Endothelial cell of umbilical vein (primary cell): ENCODE data around the gene RAB8B. TPM values are rescaled to one million over a fixed set of nuclear protein-coding genes. Genes with fewer than 3 reads are reported as not detected.
A peak's percentile ranks its signal among the peaks of the same experiment; 100 is the strongest.

Experiments used
- BruUV-seq: library from RNA; stranded (reverse); fragments of 400-500 nt; replicated peaks from 2 replicates; lab custom pipeline; 2021; lab: Mats Ljungman, UMichigan
- CTCF ChIA-PET: fragments of 300-600, 350-600 bp; sonication (Branson Sonifier 250); formaldehyde crosslinking; loops from one replicate; lab custom pipeline; 2021; ENCODE audit warnings: antibody characterized with exemption, inconsistent platforms; lab: Charles Lee
- POLR2A ChIA-PET: fragments of 300-600, 350-600 bp; sonication (Branson Sonifier 250); formaldehyde crosslinking; loops from one replicate; lab custom pipeline; 2021; ENCODE audit warnings: antibody characterized with exemption, inconsistent platforms; lab: Charles Lee
- DNase-seq: peaks from one replicate; pipeline ENCODE4 v3.0.0-alpha.2; 2011; ENCODE audit warnings: low read depth, low spot score
- FAIRE-seq: peaks from 2 replicates; lab custom pipeline; 2011; peaks lifted over from hg19 to GRCh38; lab: Jason Lieb, UNC
- H2AFZ ChIP-seq: 2 replicates; pipeline ENCODE4 v1.6.0; 2012; ENCODE audit warnings: low read depth, low read length, control low read depth, inconsistent platforms
- H3K27ac ChIP-seq: 2 replicates; pipeline ENCODE4 v1.5.1; 2011; ENCODE audit warnings: low read depth, mild to moderate bottlenecking, control low read depth, low read length, moderate library complexity; ENCODE audit not compliant: insufficient read depth
- H3K27me3 ChIP-seq, 2 experiments: 2 replicates each; pipeline versions ENCODE4 v1.6.0 to v1.6.1; 2011; ENCODE audit warnings: low read length in 2 of 2, mixed read lengths in 1 of 2; ENCODE audit not compliant: control insufficient read depth in 2 of 2, insufficient read depth in 2 of 2
- H3K36me3 ChIP-seq, 2 experiments: 2 replicates in 1 of 2; 3 replicates in 1 of 2; pipeline ENCODE4 v1.5.1; 2011; ENCODE audit warnings: low read length in 2 of 2, mild to moderate bottlenecking in 1 of 2, moderate library complexity in 1 of 2; ENCODE audit not compliant: control insufficient read depth in 2 of 2, insufficient read depth in 2 of 2; ENCODE audit errors: extremely low read depth in 1 of 2
- H3K4me1 ChIP-seq: 3 replicates; pipeline ENCODE4 v1.5.1; 2011; ENCODE audit warnings: mild to moderate bottlenecking, low read length; ENCODE audit not compliant: control insufficient read depth, insufficient read depth; ENCODE audit errors: extremely low read depth
- H3K4me2 ChIP-seq: 2 replicates; pipeline ENCODE4 v1.6.1; 2011; ENCODE audit warnings: low read length, control low read depth, mixed read lengths; ENCODE audit not compliant: insufficient read depth
- H3K4me3 ChIP-seq, 3 experiments: fragments of 200-600 bp in 1 of 3; sonication (generic), shearing (Covaris generic) in 1 of 3; replicated peaks in 1 of 3; 2 replicates each; pipeline ENCODE4 v1.5.1; 2011 to 2016; ENCODE audit warnings: control low read depth in 3 of 3, low read length in 3 of 3, mild to moderate bottlenecking in 2 of 3, inconsistent platforms in 1 of 3, low read depth in 1 of 3, moderate library complexity in 1 of 3; ENCODE audit not compliant: insufficient read depth in 1 of 3
- H3K79me2 ChIP-seq: 2 replicates; pipeline ENCODE4 v1.6.0; 2012; ENCODE audit warnings: low read length, inconsistent platforms; ENCODE audit not compliant: control insufficient read depth, insufficient read depth
- H3K9ac ChIP-seq: replicated peaks from 2 replicates; pipeline ENCODE3; 2011; ENCODE audit warnings: low read length, control low read depth; ENCODE audit not compliant: insufficient read depth; ENCODE audit errors: extremely low read depth
- H3K9me1 ChIP-seq: replicated peaks from 3 replicates; pipeline ENCODE4 v1.6.0; 2011; ENCODE audit warnings: mild to moderate bottlenecking, low read length; ENCODE audit not compliant: control insufficient read depth, insufficient read depth; ENCODE audit errors: extremely low read depth
- H3K9me3 ChIP-seq: replicated peaks from 2 replicates; pipeline ENCODE4 v1.5.1; 2012; ENCODE audit warnings: low read length, inconsistent platforms; ENCODE audit not compliant: control insufficient read depth, insufficient read depth
- H4K20me1 ChIP-seq: replicated peaks from 2 replicates; pipeline ENCODE3; 2011; ENCODE audit warnings: mild to moderate bottlenecking, low read length; ENCODE audit not compliant: control insufficient read depth, insufficient read depth; ENCODE audit errors: extremely low read depth
- CTCF ChIP-seq, 2 donors: IDR thresholded peaks; 1 replicate in 1 of 2; 2 replicates in 1 of 2; pipeline ENCODE4 v1.5.1; 2011; ENCODE audit warnings: low read length in 2 of 2, mild to moderate bottlenecking in 2 of 2, moderate library complexity in 2 of 2, control low read depth in 1 of 2, inconsistent platforms in 1 of 2, low read depth in 1 of 2; ENCODE audit not compliant: insufficient read depth in 1 of 2; ENCODE audit errors: extremely low read depth in 1 of 2
- EZH2 ChIP-seq: IDR thresholded peaks from 2 replicates; pipeline ENCODE4 v1.6.1; 2012; ENCODE audit warnings: borderline replicate concordance, low read depth, mild to moderate bottlenecking, moderate library complexity, low read length, inconsistent platforms; ENCODE audit not compliant: severe bottlenecking
- FOS ChIP-seq: IDR thresholded peaks from 2 replicates; pipeline ENCODE4 v1.6.1; 2011; ENCODE audit warnings: mild to moderate bottlenecking, low read length, moderate library complexity, borderline replicate concordance; ENCODE audit not compliant: insufficient read depth
- GATA2 ChIP-seq: IDR thresholded peaks from 2 replicates; pipeline ENCODE4 v1.7.0; 2011; ENCODE audit warnings: low read depth, mild to moderate bottlenecking, moderate library complexity, mixed read lengths, low read length; ENCODE audit not compliant: insufficient read length, insufficient read depth
- JUN ChIP-seq: IDR thresholded peaks from 2 replicates; pipeline ENCODE4 v1.6.1; 2011; ENCODE audit warnings: borderline replicate concordance, low read depth; ENCODE audit not compliant: insufficient read length, insufficient read depth
- MYC ChIP-seq: IDR thresholded peaks from one replicate; pipeline ENCODE4 v1.6.1; 2011; ENCODE audit warnings: mild to moderate bottlenecking, low read depth, low read length
- POLR2A ChIP-seq: IDR thresholded peaks from 2 replicates; pipeline ENCODE4 v1.6.1; 2012; ENCODE audit warnings: low read depth, mild to moderate bottlenecking, control low read depth, low read length
- dilution Hi-C: fragments of 300-500 bp; cut with MboI; formaldehyde crosslinking; loops from one replicate; pipeline ENCODE4 v1.15.0; 2019; ENCODE audit warnings: low sequenced_read_pairs; ENCODE audit not compliant: extremely low pct_ligation_motif_present
- intact Hi-C: fragments of 100-400 bp; cut with micrococcal nuclease; formaldehyde crosslinking; loops from one replicate; pipeline ENCODE4 v1.10.0; 2022
- polyA plus RNA-seq, 4 experiments: library from polyadenylated mRNA; depleted of rRNA in 3 of 4; stranded (reverse) in 3 of 4; unstranded in 1 of 4; fragments of >200 nt; gene quantifications; 2 replicates each; pipeline versions ENCODE4 v1.2.1 to v1.2.3, GENCODE V29; 2011 to 2012; ENCODE audit warnings: missing spikeins in 1 of 4
- total RNA-seq: library from RNA; stranded (reverse); gene quantifications from 2 replicates; pipeline ENCODE4 v1.2.3, GENCODE V29; 2021
- TF ChIP-seq, protein P1 (sequence below): IDR thresholded peaks from 2 replicates; pipeline ENCODE4 v1.6.1; 2011; ENCODE audit not compliant: insufficient read depth, insufficient read length

The RAB8B gene
- total and polyA plus RNA-seq, 2 donors (not counting 3 experiments of a cell fraction or from before 2014, with no cell fraction given) = 10.4 to 52.5 TPM

DNA sequence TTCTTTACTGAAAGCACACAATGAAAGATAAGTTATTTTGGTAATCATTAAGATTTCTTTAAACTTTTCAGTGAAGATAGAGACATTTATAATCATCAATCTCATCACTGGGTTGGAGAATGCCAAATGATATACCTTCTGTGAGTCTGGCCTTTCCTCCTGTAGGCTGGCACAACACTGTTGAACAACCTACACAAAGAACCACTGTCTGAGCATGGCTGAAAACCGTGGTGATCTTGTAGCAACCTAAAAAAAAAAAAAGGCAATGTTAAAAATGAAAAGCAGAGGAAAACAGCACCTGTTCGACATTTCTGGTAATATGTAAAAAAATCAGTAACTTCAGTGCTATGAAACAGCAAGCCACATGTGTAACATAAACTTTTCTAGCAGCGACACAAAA is 33.9 kb upstream of the RAB8B start:
- H3K4me3 ChIP-seq = peak overlapping the region; percentile 54 to 98 (median 88)
- peak overlapping the region; percentile 81 for H3K9ac ChIP-seq
- H3K79me2 ChIP-seq = peaks cover 26% of the 10 kb centered on the region
- no peaks in the 10 kb centered on the region for H4K20me1 ChIP-seq
- H3K9me1 ChIP-seq = no peaks in the 10 kb centered on the region
- H2AFZ ChIP-seq = no peak overlapping the region
- peaks cover 11% of the 10 kb centered on the region for H3K4me1 ChIP-seq
- POLR2A ChIA-PET = interaction anchor here (0.6 kb wide), 1 partner anchor 128 kb away, joined by 3 read pairs; no protein-coding TSS in a partner anchor
- no TSS peak for BruUV-seq
- no peak for TF ChIP-seq CTCF (IDR thresholded peaks at IDR 0.05; ENCODE audit: extremely low read depth in 1 of 2, insufficient read depth in 1 of 2, low read depth in 1 of 2, low read length in 2 of 2)
- no peak for TF ChIP-seq GATA2
- no peak for TF ChIP-seq MYC
- no peak for TF ChIP-seq EZH2
- TF ChIP-seq, protein P1, sequence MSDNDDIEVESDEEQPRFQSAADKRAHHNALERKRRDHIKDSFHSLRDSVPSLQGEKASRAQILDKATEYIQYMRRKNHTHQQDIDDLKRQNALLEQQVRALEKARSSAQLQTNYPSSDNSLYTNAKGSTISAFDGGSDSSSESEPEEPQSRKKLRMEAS = no peak
- no peak for TF ChIP-seq JUN
- TF ChIP-seq POLR2A = peak; percentile 41
- TF ChIP-seq FOS = no peak
- H3K27ac ChIP-seq = peak overlapping the region; percentile 8
- DNase-seq (no peak), FAIRE-seq (no peak)
- intact Hi-C loops = loop anchor here (5.0 kb wide), 1 partner anchor 102 kb away; no protein-coding TSS in a partner anchor
- H3K36me3 ChIP-seq = peaks cover 5 to 10% of the 10 kb centered on the region in 2 experiments
- H3K9me3 ChIP-seq = no peaks in the 10 kb centered on the region
- dilution Hi-C loops = no loop called here
- CTCF ChIA-PET = interaction anchor here (1.3 to 2.2 kb wide), 3 partner anchors 20 to 373 kb away, joined by 3 to 8 read pairs (median 4); no protein-coding TSS in a partner anchor
- peak overlapping the region; percentile 62 for H3K4me2 ChIP-seq
- H3K27me3 ChIP-seq = no peaks in the 10 kb centered on the region
